GM12878 (cell line): Measurements from ENCODE around the gene KIF22.

Experiments
- CHD2 ChIP-seq: IDR thresholded peaks from 2 replicates; pipeline ENCODE4 v1.6.1; 2011; ENCODE audit warnings: low read depth, low read length, improper control_type of control experiment, borderline replicate concordance
- CTCF ChIP-seq, 3 experiments: IDR thresholded peaks in 2 of 3; conservative IDR thresholded peaks in 1 of 3; 2 replicates each; pipeline ENCODE4 v1.5.1; 2011; ENCODE audit warnings: low read depth in 3 of 3, low read length in 3 of 3, mild to moderate bottlenecking in 3 of 3, control low read depth in 2 of 3, moderate library complexity in 2 of 3, inconsistent platforms in 1 of 3, mixed read lengths in 1 of 3; ENCODE audit not compliant: control insufficient read depth in 2 of 3, insufficient read depth in 1 of 3; ENCODE audit errors: extremely low read depth in 1 of 3
- ELK1 ChIP-seq: IDR thresholded peaks from 2 replicates; pipeline ENCODE4 v1.6.1; 2012; ENCODE audit warnings: low read depth, low read length, improper control_type of control experiment
- EZH2 ChIP-seq: IDR thresholded peaks from 2 replicates; pipeline ENCODE4 v1.6.1; 2012; ENCODE audit warnings: low read depth, mild to moderate bottlenecking, control low read depth, inconsistent platforms, low read length, borderline replicate concordance; ENCODE audit not compliant: control insufficient read depth
- GATAD2B ChIP-seq: fragments of 450-650 bp; conservative IDR thresholded peaks from 2 replicates; pipeline ENCODE4 v1.6.1; 2017; ENCODE audit warnings: low read depth, mild to moderate bottlenecking, moderate library complexity
- HDAC2 ChIP-seq: fragments of 200-600 bp; sonication (generic); IDR thresholded peaks from 2 replicates; pipeline ENCODE4 v1.6.1; 2017
- JUND ChIP-seq: IDR thresholded peaks from 2 replicates; pipeline ENCODE4 v1.6.1; 2012; ENCODE audit warnings: low read depth, mild to moderate bottlenecking, low read length, improper control_type of control experiment, moderate library complexity
- MAX ChIP-seq: IDR thresholded peaks from 2 replicates; pipeline ENCODE4 v1.6.1; 2012; ENCODE audit warnings: low read depth, low read length, improper control_type of control experiment
- PAX5 ChIP-seq: IDR thresholded peaks from 2 replicates; pipeline ENCODE4 v1.6.1; 2011; ENCODE audit warnings: low read depth, low read length, borderline replicate concordance
- SMC3 ChIP-seq: IDR thresholded peaks from 2 replicates; pipeline ENCODE4 v1.6.1; 2011; ENCODE audit warnings: low read length, improper control_type of control experiment, borderline replicate concordance
- SPI1 ChIP-seq: IDR thresholded peaks from 2 replicates; pipeline ENCODE4 v1.6.1; 2011; ENCODE audit warnings: low read depth, mild to moderate bottlenecking, low read length, moderate library complexity, borderline replicate concordance; ENCODE audit not compliant: insufficient read depth
- ZBTB33 ChIP-seq: fragments of 450-650 bp; IDR thresholded peaks from 2 replicates; pipeline ENCODE4 v1.6.1; 2017; ENCODE audit warnings: mild to moderate bottlenecking

GRCh38 chr16:29814592-29814991 is 24.0 kb downstream of the KIF22 start:
- no peak for TF ChIP-seq MAX
- TF ChIP-seq PAX5, result no peak
- no peak for TF ChIP-seq EZH2
- no peak for TF ChIP-seq JUND
- TF ChIP-seq ZBTB33, result no peak
- no peak for TF ChIP-seq CHD2
- TF ChIP-seq ELK1, result no peak
- TF ChIP-seq CTCF (IDR thresholded peaks at IDR 0.05 in 2 of 3, conservative IDR thresholded peaks at IDR 0.05 in 1 of 3; ENCODE audit: control insufficient read depth in 2 of 3, extremely low read depth in 1 of 3, insufficient read depth in 1 of 3, low read depth in 3 of 3, low read length in 3 of 3), result no peak
- TF ChIP-seq HDAC2, result no peak
- no peak for TF ChIP-seq GATAD2B
- no peak for TF ChIP-seq SMC3
- TF ChIP-seq SPI1, result no peak
